ENCODE measurements around the gene DCPS.
A peak's percentile ranks its signal among the peaks of the same experiment; 100 is the strongest.
"Not testable (repeated sequence)": the region's sequence is repeated elsewhere in the genome, so short reads cannot be mapped to it uniquely, and the experiment has no call there.

The DCPS gene

GRCh38 chr11:126303623-126304456 lies at the start of gene DCPS:
DCPS (plus strand) TSS chr11:126304060; CDS start chr11:126304081, 21 bp downstream.
- peak; percentile 90 for DNase-seq

- no peak for DNase-seq
These were observed 49.0 kb upstream of the DCPS start for GRCh38 chr11:126254819-126255218.

- DNase-seq, result not testable (repeated sequence)
These were observed 48.4 kb upstream of the DCPS start for GRCh38 chr11:126255507-126255906.

- no peak for DNase-seq
These were observed 47.6 kb upstream of the DCPS start for GRCh38 chr11:126256216-126256615.

- no peak for DNase-seq
These were observed 46.7 kb upstream of the DCPS start for GRCh38 chr11:126257144-126257543.

GRCh38 chr11:126257764-126258163 lies 46.1 kb upstream of the DCPS start:
- no peak for DNase-seq

GRCh38 chr11:126262216-126262615 lies 41.6 kb upstream of the DCPS start:
- DNase-seq, result no peak

- DNase-seq, result no peak
These were observed 40.4 kb upstream of the DCPS start for GRCh38 chr11:126263489-126263888.

GRCh38 chr11:126265811-126266210 lies 38.0 kb upstream of the DCPS start:
- no peak for DNase-seq

- no peak for DNase-seq
These were observed 36.2 kb upstream of the DCPS start for GRCh38 chr11:126267650-126268049.

- DNase-seq, result no peak
These were observed 35.5 kb upstream of the DCPS start for GRCh38 chr11:126268361-126268707.

- DNase-seq, result peak; percentile 100
These were observed 34.9 kb upstream of the DCPS start, which contains the start of the genes FOXRED1 and SRPRA for GRCh38 chr11:126268708-126269579. FOXRED1 (plus strand) TSS chr11:126269154; CDS start chr11:126269207, 53 bp downstream. SRPRA (minus strand) TSS chr11:126268895; CDS start chr11:126268804, 91 bp downstream.

GRCh38 chr11:126277322-126277721 lies 26.5 kb upstream of the DCPS start:
- no peak for DNase-seq

- DNase-seq, result no peak
These were observed 26.1 kb upstream of the DCPS start for GRCh38 chr11:126277780-126278179.

GRCh38 chr11:126279191-126279590 lies 24.7 kb upstream of the DCPS start:
- no peak for DNase-seq

GRCh38 chr11:126280595-126280994 lies 23.3 kb upstream of the DCPS start:
- DNase-seq, result no peak

- DNase-seq, result no peak
These were observed 22.6 kb upstream of the DCPS start for GRCh38 chr11:126281245-126281644.

- DNase-seq, result no peak
These were observed 22.1 kb upstream of the DCPS start for GRCh38 chr11:126281666-126282175.

GRCh38 chr11:126282361-126282735 lies 21.5 kb upstream of the DCPS start:
- DNase-seq, result peak; percentile 24

GRCh38 chr11:126282736-126283591 lies 20.9 kb upstream of the DCPS start, which contains the start of gene TIRAP:
TIRAP (plus strand) TSS chr11:126283093; CDS start chr11:126290895, 7,802 bp downstream.
- peak; percentile 59 for DNase-seq

- peak; percentile 73 for DNase-seq
These were observed 19.0 kb upstream of the DCPS start for GRCh38 chr11:126284829-126285228.

GRCh38 chr11:126288237-126288636 lies 15.6 kb upstream of the DCPS start:
- no peak for DNase-seq

Data from activated CD4-positive, alpha-beta T cell treated with anti-CD3 and anti-CD28 coated beads, Interleukin-2, amount 50 U/mL, for 16 hours (primary cell).